Measurements from ENCODE around the gene ZNF454.
A peak's percentile ranks its signal among the peaks of the same experiment; 100 is the strongest.

The ZNF454 gene

DNA sequence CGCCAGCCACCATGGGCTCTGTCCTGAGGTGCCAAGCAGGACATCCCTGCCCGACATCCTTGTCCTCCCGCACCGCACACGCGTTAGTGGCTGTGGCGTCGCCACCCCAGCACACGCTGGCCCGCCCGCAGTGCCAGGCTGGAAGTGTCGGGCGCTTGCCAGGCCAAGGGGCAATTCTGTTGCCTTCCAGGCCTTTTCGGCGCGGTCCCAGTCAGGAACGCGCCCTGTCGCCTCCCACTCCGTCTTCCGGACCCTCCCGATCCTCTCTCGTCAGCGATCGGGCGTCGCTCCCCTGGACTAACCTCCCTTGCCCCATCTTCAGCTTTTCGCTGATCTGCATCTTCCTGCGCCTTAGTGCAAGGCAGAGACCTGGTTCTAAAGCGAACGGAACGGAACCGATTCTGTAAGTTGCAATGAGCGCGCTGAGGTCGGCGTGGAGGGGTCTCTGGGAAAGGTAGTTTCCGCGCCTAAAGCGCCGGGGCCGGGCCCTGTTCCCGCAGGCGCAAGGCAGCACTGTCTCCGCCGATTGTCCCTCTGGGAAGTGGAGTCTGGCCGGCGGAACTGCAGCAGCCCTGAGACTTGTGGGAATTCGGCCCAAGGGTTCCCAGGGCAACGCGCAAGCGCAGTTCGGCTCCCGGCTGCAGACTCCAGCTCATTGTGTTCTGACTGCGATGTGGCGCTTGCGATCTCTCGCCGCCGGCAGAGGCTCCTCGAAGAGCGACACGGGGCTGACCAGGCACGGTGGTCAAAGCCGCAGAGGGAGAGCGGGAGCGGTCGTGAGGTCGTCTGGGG, at the start of gene ZNF454:
ZNF454 (plus strand) TSS at position 630 of the 792 bp plus-strand sequence. CDS start 1,594 bp downstream, outside the sequence.
- DNase-seq = no peak

DNA sequence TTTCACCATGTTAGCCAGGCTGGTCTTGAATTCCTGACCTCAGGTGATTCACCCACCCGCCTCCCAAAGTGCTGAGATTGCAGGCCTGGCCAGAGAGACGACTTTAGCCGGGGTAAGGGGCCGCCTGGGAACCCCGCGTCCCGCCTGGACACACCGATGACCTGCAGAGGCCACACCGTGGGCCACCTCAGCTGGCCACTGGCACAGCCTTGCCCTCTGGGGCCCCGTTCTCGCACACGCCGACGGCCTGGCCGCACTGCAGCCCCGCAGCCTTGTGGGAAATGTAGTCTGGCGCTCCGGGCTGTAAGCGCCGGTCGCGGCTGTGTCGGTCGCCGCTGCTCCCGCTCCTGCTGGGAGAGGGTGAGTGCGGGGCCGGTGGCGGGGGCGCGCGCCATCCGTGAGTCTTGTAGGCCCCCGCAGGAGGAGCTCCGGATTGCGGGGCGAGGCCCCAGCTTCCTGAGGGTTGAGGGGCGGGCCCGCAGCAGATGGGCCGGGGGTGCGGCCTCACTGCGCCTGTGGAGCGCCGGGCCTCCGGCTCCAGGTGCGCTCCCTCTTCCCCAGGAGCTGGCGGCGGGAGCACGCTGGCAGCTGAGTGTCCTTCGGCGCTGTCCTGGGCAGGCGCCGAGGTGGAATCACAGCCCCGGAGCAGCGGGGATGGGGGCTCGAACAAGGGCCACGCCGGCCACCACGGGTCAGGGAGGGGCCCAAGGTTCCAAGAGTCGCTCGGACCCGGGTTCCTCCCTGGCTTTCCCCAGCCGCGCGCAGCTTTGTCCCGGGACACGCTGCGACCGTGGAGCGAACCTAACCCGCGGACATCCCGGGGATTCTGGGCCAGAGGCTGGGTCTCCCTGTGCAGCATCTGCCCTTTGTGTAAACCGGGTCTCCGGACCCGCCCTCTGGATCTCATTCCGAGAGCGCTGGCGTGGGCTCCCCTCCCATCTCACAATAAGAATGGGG, 45.1 kb upstream of the ZNF454 start, which contains the start of gene ZFP2:
ZFP2 (plus strand) TSS at position 299 of the 957 bp plus-strand sequence. CDS start 35,401 bp downstream, outside the sequence.
- DNase-seq = peak; percentile 11

DNA sequence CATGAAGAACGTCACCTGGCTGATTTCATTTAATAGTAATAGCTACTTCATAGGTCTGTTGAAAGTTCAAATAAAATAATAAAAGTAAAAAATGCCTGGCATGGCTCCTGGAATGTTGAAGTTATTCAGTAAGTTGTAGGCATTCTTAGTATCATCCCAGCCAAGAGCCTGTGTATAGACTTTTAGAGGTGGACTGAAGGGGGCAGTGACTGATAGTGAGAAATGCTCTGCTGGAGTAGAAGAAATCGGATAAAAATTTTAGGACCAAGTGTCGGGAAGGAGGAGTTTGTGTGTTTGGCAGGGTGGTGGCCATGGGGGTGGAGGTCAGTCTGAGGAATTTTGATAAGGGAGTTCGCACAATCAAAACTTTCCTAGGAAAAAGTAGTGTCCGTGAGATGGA, 41.7 kb upstream of the ZNF454 start:
- DNase-seq = no peak

DNA sequence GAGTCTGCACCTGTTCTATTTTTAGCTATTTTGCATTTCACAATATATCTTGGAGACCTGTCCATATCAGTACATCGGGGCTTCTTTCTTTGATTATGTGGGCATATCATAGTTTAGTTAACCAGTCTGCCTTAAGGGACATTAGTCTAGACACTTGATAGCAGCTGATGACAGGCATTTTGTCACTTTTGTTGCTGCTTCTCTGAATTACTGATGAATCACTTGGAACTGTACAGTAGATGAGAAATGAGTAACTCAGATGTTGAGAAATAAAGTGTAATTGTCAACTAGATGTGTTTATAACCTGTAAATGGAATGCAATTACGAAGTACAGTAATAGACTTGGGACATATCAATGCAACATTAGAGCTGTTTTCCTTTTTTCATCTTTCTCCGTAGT, 38.1 kb upstream of the ZNF454 start:
- DNase-seq = no peak

DNA sequence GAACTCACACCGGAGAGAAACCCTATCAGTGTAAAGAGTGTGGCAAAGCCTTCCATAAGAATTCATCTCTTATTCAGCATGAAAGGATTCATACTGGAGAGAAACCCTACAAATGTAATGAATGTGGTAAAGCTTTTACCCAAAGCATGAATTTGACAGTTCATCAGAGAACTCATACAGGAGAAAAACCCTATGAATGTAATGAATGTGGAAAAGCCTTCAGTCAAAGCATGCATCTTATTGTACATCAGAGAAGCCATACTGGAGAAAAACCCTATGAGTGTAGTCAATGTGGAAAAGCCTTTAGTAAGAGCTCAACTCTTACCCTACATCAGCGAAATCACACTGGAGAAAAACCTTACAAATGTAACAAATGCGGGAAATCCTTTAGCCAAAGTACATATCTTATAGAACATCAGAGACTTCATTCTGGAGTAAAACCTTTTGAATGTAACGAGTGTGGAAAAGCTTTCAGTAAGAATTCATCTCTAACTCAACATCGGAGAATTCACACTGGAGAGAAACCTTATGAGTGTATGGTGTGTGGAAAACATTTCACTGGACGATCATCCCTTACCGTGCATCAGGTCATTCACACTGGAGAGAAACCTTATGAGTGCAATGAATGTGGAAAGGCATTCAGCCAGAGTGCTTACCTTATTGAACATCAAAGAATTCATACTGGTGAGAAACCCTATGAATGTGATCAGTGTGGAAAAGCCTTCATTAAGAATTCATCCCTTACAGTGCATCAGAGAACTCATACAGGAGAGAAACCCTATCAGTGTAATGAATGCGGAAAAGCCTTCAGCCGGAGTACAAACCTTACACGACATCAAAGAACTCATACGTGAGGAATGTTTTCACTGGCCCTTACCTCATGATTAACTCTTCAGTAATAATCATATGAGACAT, 8.9 kb upstream of the ZNF454 start:
- DNase-seq = no peak

DNA sequence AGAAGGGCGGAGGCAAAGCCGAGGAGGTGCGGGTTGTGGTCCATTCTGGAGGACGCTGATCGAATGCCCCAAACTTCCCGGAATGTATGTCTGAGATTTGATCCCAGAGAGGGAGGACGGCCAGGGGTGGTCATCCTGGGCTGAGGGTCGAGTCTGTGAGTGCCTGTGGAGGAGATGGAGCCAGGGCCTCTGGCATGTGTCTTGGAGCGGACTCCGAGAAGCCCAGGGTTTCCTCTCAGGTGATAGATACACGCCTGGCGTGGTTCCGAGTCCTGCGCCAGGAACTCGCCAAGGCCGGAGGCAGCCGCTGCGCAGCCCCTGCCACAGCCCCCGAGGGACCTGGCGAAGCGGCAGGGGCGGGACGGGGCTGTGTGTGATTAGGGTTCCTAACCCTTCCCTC, 363 bp downstream of the ZNF454 start:
- DNase-seq = no peak

DNA sequence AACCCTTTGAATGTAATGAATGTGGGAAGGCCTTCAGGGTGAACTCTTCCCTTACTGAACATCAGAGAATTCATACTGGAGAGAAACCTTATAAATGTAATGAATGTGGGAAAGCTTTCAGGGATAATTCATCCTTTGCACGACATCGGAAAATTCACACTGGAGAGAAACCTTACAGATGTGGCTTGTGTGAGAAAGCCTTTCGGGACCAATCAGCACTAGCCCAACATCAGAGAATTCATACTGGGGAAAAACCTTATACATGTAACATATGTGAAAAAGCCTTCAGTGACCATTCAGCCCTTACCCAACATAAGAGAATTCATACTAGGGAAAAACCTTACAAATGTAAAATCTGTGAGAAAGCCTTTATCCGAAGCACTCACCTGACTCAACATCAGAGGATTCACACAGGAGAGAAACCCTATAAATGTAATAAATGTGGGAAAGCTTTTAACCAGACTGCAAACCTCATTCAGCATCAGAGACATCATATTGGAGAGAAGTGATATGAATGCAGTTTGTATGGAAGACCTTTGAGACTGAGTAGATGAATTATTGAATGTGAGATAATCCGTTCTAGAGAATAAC, 24.6 kb downstream of the ZNF454 start:
- DNase-seq = no peak

DNA sequence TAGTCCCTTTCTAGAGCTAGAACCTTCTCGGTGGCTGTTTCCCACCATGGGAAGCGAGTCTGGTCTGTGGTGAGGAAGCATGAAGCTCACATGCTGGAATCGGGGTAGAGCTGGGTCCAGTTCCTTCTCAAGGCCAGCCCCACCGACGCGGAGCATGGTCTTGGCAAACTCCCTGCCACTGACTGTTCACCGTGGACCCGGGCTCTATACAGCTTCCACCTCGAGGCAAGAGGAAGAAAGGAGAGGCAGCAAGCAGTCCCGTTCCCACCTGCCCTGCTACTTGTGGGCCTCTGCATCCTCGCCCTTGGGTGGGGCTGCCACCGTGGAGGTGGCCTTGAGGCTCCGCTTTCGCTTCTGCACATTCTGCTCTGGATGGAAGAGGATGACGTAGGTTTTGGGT, 40.4 kb downstream of the ZNF454 start:
- no peak for DNase-seq

DNA sequence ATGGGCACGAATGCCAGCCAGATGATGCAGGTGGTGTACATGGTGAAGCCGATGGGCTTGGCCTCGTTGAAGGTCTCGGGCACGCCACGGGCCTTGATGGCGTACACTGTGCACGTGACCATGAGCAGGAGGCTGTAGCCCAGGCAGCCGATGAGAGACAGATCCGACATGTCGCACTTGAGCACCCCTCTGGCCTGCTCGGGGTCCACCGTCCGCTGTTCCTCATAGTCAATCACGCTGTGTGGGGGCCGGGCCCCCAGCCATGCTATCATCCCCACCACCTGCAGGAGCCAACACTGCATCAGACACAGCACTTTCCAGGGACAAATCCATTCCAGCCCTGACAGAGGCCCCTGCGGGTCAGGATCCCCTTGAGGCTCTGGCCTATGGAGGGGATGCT, 41.9 kb downstream of the ZNF454 start:
- DNase-seq = no peak

DNA sequence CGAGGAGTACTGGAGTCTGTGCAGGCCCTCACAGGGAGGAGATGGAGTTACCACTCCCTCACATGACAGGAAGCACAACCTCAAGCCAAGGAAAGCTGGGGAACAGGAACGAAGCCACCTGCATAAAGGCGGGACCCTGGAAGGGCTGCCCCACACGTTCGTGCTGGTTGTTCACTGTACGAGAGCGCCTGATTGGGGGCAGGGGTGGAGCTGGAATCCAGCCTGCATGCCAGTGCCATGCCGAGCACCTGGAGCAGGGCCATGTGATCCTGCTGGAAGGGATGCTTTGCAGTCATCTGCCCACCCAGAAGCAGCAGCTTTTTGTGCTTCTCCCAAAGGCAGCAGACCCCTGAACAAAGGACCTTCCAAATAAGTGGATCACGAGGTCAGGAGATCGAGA, 42.7 kb downstream of the ZNF454 start:
- no peak for DNase-seq

DNA sequence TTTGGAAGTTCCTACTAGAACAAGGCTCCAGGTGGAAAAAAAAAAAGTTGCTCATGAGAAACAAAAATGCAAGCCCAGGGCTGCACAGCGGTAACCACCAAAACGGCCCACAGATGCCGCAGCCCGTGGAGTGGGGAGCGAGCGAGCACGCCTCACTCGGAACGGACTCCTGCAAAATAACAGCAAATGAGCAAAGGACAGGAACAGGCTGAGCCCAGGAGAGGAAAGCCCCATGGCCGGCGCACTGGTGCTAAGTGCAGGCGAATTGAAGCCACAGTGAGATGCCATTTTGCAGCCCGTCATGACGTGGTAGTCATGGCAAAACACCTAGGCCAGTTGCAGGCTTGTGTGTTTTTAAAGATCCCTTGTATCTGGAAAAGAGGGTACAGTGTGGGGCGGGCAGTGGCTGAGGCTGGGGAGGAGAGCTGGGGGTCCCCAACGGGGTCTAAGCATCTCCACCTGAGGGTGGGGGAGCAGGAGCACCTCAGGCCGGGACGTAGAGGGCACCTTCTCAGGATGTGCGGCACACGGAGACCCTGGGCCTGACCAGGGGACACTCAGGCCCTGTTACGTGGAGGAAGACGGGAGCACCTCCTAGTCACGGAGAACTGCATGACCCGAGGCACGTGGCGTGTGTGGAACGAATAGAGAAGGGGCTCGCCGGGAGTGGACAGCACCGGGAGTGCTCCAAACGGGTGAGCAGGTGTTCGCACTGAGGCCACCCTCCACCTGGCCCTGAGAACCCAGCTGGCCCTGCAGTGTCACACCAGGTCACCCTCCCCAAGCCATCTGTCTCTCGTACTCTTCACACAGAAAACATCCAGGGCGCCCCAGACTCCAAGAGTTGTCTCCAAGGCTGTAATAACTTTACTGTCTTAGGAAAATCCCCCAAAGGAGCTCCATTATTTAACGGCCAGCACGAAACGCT, 43.4 kb downstream of the ZNF454 start:
- no peak for DNase-seq

DNA sequence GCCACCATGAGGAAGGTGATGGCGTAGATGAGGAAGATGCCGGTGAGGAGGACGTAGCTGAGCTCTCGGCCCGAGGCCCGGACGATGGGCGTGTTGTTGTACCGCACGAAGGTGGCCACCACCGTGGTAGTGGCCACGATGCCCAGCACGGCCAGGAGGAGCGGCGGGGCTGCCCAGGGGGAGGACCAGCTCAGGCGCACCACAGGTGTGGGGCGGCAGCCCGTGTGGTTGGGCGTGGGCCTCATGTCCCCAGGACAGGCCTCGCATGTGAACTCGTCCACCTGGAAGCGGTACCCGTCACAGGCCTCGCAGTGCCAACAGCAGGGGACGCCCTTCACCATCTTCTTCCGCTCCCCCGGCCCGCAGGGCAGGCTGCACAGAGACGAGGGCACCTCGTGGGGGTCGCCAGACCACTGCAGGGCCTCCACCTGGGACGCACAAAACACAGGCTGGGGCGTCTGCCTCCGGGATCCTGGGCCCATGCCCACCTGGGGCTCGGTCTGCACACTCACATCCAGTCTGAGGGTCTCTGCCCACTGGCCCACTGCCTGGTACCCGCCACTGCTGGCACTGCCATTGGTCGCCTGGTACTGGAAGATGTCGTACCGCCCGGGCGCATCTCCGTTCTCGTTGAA, 45.4 kb downstream of the ZNF454 start:
- DNase-seq = no peak

DNA sequence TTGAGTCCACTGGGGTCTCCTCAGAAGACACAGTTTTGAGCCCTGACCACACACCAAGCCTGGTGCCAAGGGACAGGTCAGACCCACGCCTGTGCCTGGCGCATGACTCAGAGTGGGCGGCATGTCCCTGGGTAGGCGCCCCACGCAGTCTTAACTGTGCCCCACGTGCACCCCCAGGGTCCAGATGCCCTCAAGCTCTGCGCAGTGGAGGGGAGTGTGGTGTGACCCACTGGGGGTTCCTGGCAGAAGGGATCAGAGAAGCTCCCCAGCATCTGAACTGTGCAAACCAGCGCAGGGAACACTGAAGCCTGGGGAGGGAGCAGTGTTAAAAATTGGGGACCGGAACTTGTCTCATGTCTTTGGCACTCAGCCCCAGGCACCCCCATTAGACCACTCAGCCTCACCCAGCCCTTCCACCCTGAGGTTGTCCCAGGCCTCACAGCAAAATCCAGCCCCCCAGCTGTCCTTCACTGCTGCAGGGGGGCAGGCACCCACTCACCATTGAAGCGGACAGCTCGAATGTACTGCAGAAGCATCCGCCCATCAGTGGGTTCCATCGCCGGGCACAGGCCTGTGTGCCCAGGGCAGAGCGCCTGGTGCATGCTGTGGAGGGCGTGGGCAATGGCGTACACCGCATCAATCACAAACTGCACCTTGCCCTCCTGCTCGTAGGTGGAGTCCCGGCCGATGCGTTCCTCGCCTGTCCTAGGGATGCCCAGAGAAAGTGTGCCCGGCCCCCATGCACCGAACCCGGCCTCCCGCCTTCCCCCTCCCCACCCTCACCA, 47.6 kb downstream of the ZNF454 start:
- no peak for DNase-seq

DNA sequence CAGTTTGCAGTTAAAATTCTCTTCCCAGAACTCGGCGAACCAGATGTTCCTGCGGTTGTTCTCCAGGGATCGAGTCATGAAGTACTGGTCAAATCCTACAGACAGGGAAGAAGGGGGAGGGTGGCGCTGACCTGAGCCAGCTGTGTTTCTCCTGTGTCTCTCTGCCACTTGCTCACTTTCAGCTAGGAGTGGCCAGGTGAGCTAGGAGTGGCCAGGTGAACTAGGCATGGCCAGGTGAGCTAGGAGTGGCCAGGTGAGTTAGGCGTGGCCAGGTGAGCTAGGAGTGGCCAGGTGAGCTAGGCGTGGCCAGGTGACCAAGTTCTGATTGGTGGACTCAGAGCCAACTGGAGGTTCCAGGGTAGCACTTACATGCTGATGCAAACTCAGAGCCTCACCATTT, 48.3 kb downstream of the ZNF454 start:
- DNase-seq = no peak

DNA sequence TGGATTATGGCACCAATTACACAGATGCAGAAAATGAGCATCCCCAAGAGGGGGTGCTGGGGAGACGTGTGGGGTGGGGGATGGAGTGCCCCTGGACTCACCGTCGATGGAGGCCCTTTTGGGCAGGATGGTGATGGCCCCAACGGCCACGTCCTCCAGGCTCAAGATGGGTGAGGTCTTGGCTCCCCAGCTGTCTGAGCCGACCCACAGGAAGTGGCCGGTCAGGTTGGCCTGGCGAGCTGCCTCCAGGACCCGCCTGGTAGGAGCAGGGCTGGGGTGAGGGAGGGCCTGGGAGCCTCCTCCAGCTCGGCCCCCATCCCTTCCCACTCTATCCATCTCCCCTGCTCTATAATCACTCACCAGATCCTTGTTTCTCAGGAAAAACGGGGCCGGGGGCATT, 49.5 kb downstream of the ZNF454 start:
- no peak for DNase-seq

DNA sequence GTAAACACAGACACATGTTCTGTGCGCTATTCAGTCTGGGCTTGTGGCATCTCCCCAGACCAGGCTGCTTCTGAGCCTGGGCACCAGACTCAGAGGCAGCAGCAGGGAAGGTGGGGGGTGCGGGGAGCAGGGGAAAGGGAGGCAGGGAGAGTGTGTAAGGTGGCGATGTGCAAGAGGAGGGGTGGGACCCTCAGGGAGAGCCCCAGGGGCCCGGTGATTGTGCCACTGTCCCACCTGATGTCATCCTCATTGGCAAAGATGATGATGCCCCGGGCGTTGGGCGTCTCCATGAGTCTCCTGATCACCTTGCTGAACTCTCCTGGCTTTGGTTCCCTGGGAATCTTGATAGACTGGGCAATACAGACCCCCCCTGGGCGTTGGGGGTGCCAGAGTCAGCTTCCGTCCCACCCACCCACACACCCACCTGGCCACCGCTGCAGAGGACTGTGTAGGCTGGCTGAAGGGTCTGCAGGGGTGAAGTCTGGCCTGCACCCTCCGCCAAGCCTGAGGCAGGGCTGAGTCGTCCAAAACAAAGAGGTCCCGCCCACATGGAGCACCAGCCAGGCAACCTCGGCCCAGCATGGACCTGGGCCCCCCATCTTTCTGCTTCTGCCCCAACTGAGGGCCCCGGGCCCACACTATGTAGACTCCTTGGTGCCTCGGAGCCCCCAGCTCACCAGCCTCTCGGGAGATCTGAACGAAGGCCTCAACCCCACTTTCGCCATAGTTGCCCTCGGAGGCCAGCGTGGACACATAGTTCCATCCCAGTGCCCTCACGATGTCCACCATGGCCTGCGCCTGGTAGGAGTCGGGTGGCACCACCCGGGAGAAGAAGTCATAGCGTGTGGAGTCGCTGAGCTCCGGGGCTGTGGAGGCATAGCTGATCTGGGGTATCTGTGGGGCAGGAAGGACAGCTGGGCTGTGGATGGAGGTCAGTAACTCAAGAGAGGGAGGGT, 50.5 kb downstream of the ZNF454 start:
- DNase-seq = no peak

DNA sequence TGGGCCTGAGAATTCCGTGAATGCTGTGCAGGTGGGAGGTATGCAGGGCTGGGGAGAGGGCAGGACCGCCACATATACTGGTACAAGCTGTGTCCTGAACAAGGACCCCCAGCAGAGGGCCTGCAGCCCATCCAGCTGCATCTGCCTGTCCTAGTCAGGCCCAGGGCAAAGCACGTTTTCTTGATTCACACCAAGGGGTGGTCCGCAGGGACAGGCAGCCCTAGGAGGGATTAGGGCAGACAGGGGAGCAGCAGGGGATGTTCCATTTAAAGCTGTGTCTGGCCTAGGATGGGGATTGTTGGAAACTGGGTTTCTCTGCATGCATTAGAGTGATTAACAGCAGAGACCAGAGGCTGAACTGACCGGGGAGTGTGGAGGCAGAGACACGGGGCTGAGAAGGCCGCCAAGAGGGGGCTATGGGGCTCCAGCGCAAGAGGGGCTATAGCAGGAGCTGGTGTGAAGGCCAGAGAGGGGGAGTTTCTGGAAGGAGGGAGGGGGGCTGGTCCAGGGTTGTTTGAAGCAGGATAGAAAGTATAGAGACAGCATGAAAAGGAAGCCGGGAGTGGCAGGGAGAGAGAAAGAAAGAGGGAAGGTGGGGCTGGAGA, 51.4 kb downstream of the ZNF454 start:
- no peak for DNase-seq

DNA sequence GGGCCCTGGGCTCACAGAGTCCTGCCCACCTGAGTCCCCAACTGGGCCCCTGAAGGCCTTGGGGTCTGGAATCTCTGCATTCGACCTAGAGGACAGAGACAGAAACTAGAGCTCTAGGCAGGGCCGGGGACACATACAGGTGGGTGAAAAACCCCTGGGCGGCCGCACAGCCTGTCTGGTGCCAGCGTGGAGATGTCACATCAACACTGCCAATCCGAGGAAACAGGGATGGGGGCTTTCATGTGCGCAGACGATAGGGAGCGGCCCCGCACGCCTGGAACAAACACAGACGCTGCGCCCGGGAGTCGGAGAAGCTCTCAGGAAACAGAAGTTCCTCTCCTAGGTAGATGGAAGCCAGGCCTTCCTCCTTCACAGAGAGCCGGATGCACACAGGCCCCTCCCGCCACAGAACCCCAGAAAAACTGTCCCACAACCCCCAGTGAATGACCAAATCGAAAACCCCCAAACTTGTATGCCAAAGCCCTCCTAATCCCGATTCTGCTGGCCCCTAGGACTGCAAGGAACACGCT, 52.3 kb downstream of the ZNF454 start:
- no peak for DNase-seq
